GM10266 (cell line): Measurements from ENCODE around the gene SLC6A13.

ENCODE experiments used
- DNase-seq: peaks from one replicate; pipeline ENCODE4 v3.0.0; 2012; ENCODE audit errors: extremely low spot score
- CTCF ChIP-seq: IDR thresholded peaks from 2 replicates; pipeline ENCODE4 v1.5.1; 2012; ENCODE audit warnings: mild to moderate bottlenecking, low read depth; ENCODE audit not compliant: control insufficient read depth, insufficient read depth; ENCODE audit errors: missing control alignments

The SLC6A13 gene

GRCh38 chr12:171743-172676 lies 90.6 kb downstream of the SLC6A13 start:
- no peak for DNase-seq
- no peak for TF ChIP-seq CTCF

GRCh38 chr12:171276-171675 lies 91.4 kb downstream of the SLC6A13 start:
- no peak for DNase-seq
- TF ChIP-seq CTCF = no peak
